HepG2 (cell line): ENCODE data around the gene FAM83C. TPM values are rescaled to one million over a fixed set of nuclear protein-coding genes. Genes with fewer than 3 reads are reported as not detected.
A peak's percentile ranks its signal among the peaks of the same experiment; 100 is the strongest.

ENCODE experiments used
- DMTF1 ChIP-seq: sonication (generic); formaldehyde crosslinking; IDR thresholded peaks from 2 replicates; pipeline ENCODE4 v1.4.0; 2020; ENCODE audit warnings: mild to moderate bottlenecking, missing genetic modification reagents
- FIP1L1 ChIP-seq: fragments of 200-400 bp; formaldehyde crosslinking; IDR thresholded peaks from 2 replicates; pipeline ENCODE4 v1.6.1; 2018; ENCODE audit warnings: low read depth, mild to moderate bottlenecking, low read length, moderate library complexity, borderline replicate concordance; ENCODE audit not compliant: insufficient read depth
- KAT2B ChIP-seq: fragments of 150-350 bp; IDR thresholded peaks from 2 replicates; pipeline ENCODE4 v1.6.1; 2014; ENCODE audit warnings: low read depth, low read length, borderline replicate concordance
- MEIS2 ChIP-seq: sonication (generic); formaldehyde crosslinking; IDR thresholded peaks from 2 replicates; pipeline ENCODE4 v1.9.0; 2021; ENCODE audit warnings: mild to moderate bottlenecking, missing genetic modification reagents
- NRL ChIP-seq: sonication (generic); formaldehyde crosslinking; IDR thresholded peaks from 2 replicates; pipeline ENCODE4 v1.5.0; 2020; ENCODE audit warnings: missing genetic modification reagents, mild to moderate bottlenecking, moderate library complexity, borderline replicate concordance
- POLR2G ChIP-seq: fragments of 200-400 bp; formaldehyde crosslinking; IDR thresholded peaks from 2 replicates; pipeline ENCODE4 v1.6.1; 2018; ENCODE audit warnings: mild to moderate bottlenecking, low read depth, low read length, moderate library complexity
- SP2 ChIP-seq: sonication (generic); formaldehyde crosslinking; IDR thresholded peaks from 2 replicates; pipeline ENCODE4 v1.5.1; 2020; ENCODE audit warnings: mild to moderate bottlenecking, missing genetic modification reagents
- TAF15 ChIP-seq: fragments of 200-400 bp; formaldehyde crosslinking; IDR thresholded peaks from one replicate; pipeline ENCODE4 v1.6.1; 2018; ENCODE audit warnings: mild to moderate bottlenecking, low read depth, low read length; ENCODE audit not compliant: poor library complexity, severe bottlenecking
- TERF1 ChIP-seq: sonication (generic); formaldehyde crosslinking; IDR thresholded peaks from 2 replicates; pipeline ENCODE4 v1.8.0; 2022; ENCODE audit warnings: mild to moderate bottlenecking, missing genetic modification reagents, moderate library complexity
- YEATS4 ChIP-seq: sonication (generic); formaldehyde crosslinking; IDR thresholded peaks from 2 replicates; pipeline ENCODE4 v1.4.0; 2020; ENCODE audit warnings: missing genetic modification reagents, borderline replicate concordance
- ZFP36 ChIP-seq: fragments of 150-350 bp; IDR thresholded peaks from 2 replicates; pipeline ENCODE4 v1.6.1; 2018; ENCODE audit warnings: borderline replicate concordance, low read length, low read depth; ENCODE audit not compliant: partially characterized antibody
- ZNF24 ChIP-seq: fragments of 450-650 bp; IDR thresholded peaks from 2 replicates; pipeline ENCODE4 v1.6.1; 2017; ENCODE audit warnings: antibody characterized with exemption, mild to moderate bottlenecking
- ZNF276 ChIP-seq: sonication (generic); formaldehyde crosslinking; IDR thresholded peaks from 2 replicates; pipeline ENCODE4 v1.4.0; 2020; ENCODE audit warnings: mild to moderate bottlenecking, low read depth, missing genetic modification reagents
- ZNF546 ChIP-seq: sonication (generic); formaldehyde crosslinking; conservative IDR thresholded peaks from 2 replicates; pipeline ENCODE4 v1.8.1; 2023; ENCODE audit warnings: mild to moderate bottlenecking, missing genetic modification reagents
- ZNF713 ChIP-seq: sonication (generic); formaldehyde crosslinking; IDR thresholded peaks from 2 replicates; pipeline ENCODE4 v1.4.0; 2020; ENCODE audit warnings: mild to moderate bottlenecking, missing genetic modification reagents
- ZNF782 ChIP-seq: sonication (generic); formaldehyde crosslinking; IDR thresholded peaks from 2 replicates; pipeline ENCODE4 v1.4.0; 2020; ENCODE audit warnings: missing genetic modification reagents, mild to moderate bottlenecking, borderline replicate concordance
- polyA plus RNA-seq, 8 experiments: library from polyadenylated mRNA; depleted of rRNA in 3 of 8; stranded (reverse) in 7 of 8; unstranded in 1 of 8; fragments of >200 nt; fragmentation: Illumina TruSeq in 4 of 8; extraction: Trizol in 4 of 8; gene quantifications; 2 replicates each; pipeline versions ENCODE4 v1.2.1 to v1.2.3, GENCODE V29; 2011 to 2016; ENCODE audit warnings: low read depth in 4 of 8, missing spikeins in 1 of 8, mixed read lengths in 1 of 8; ENCODE audit not compliant: insufficient read depth in 1 of 8
- total RNA-seq, 5 experiments: library from RNA; depleted of rRNA; stranded (reverse); fragments of >200 nt; fragmentation: Illumina TruSeq; extraction: Trizol; gene quantifications; 2 replicates each; pipeline ENCODE4 v1.2.3, GENCODE V29; 2016; ENCODE audit warnings: low read depth in 1 of 5

The FAM83C gene
- total and polyA plus RNA-seq, 2 of the 13 experiments (the other 11 are each of a cell fraction or from before 2014, with no cell fraction given) = 0.04 TPM; not detected in 1

GRCh38 chr20:35284267-35284991 is 7.8 kb downstream of the FAM83C start, which contains the start of gene EIF6 (continued):
- TF ChIP-seq ZNF24 (peak; percentile 88), NRL (CRISPR knock-in tag) (peak; percentile 53; the same call in 1 of the 2 replicates), TAF15 (peak; percentile 95), KAT2B (no peak), FIP1L1 (peak; percentile 56; the same call in 1 of the 2 replicates), YEATS4 (CRISPR knock-in tag) (peak; percentile 99), ZNF782 (CRISPR knock-in tag) (peak; percentile 97), ZNF276 (CRISPR knock-in tag) (peak; percentile 61; the same call in 1 of the 2 replicates), POLR2G (peak; percentile 98), DMTF1 (CRISPR knock-in tag) (0 out of 2 replicates have a peak, but pooled peaks have one; percentile 5), MEIS2 (CRISPR knock-in tag) (peak; percentile 31; the same call in 1 of the 2 replicates), ZFP36 (no peak), TERF1 (CRISPR knock-in tag) (no peak; the same call in 1 of the 2 replicates), ZNF713 (0 out of 2 replicates have a peak, but pooled peaks have one; percentile 26), ZNF546 (CRISPR knock-in tag) (peak; percentile 80; the same call in 1 of the 2 replicates), SP2 (CRISPR knock-in tag) (peak; percentile 68)
